Fibroblast of pulmonary artery (primary cell): ENCODE data around the gene CSNK1G1.
"Not testable (repeated sequence)": the region's sequence is repeated elsewhere in the genome, so short reads cannot be mapped to it uniquely, and the experiment has no call there.

Experiments used
- DNase-seq: peaks from one replicate; pipeline ENCODE4 v3.0.0-alpha.2; 2010; ENCODE audit warnings: low read depth
- H3K4me3 ChIP-seq: replicated peaks from 2 replicates; pipeline ENCODE4 v1.5.1; 2011; ENCODE audit warnings: low read depth, mild to moderate bottlenecking, control low read depth, low read length, moderate library complexity
- CTCF ChIP-seq: IDR thresholded peaks from 2 replicates; pipeline ENCODE4 v1.5.1; 2011; ENCODE audit warnings: mild to moderate bottlenecking, control low read depth, low read length, inconsistent platforms; ENCODE audit errors: missing control alignments

Gene CSNK1G1

GRCh38 chr15:64275934-64276333 is 80.0 kb downstream of the CSNK1G1 start:
- no peak for DNase-seq
- no peak overlapping the region for H3K4me3 ChIP-seq
- TF ChIP-seq CTCF = no peak

GRCh38 chr15:64274341-64274950 is 81.5 kb downstream of the CSNK1G1 start:
- H3K4me3 ChIP-seq = no peak overlapping the region
- DNase-seq = no peak
- TF ChIP-seq CTCF = no peak

GRCh38 chr15:64267331-64267973 is 88.5 kb downstream of the CSNK1G1 start:
- DNase-seq = no peak
- TF ChIP-seq CTCF = no peak
- no peak overlapping the region for H3K4me3 ChIP-seq

- not testable (repeated sequence) for DNase-seq, H3K4me3 ChIP-seq
These were observed 90.8 kb downstream of the CSNK1G1 start for GRCh38 chr15:64265188-64265587.

- TF ChIP-seq CTCF = no peak
- H3K4me3 ChIP-seq = no peak overlapping the region
- DNase-seq = no peak
These were observed 91.5 kb downstream of the CSNK1G1 start for GRCh38 chr15:64264502-64264901.

- TF ChIP-seq CTCF = no peak
- no peak for DNase-seq
- no peak overlapping the region for H3K4me3 ChIP-seq
These were observed 92.4 kb downstream of the CSNK1G1 start for GRCh38 chr15:64263567-64263966.

GRCh38 chr15:64256051-64256450 is 99.9 kb downstream of the CSNK1G1 start:
- TF ChIP-seq CTCF = no peak
- DNase-seq = no peak

More at GRCh38 chr15:64256051-64256450, 99.9 kb downstream of the CSNK1G1 start:
- H3K4me3 ChIP-seq = no peak overlapping the region
